ENCODE results near the gene GULP1. TPM values are rescaled to one million over a fixed set of nuclear protein-coding genes. Genes with fewer than 3 reads are reported as not detected.

Gene GULP1
- total RNA-seq, 1 experiment from 2014 or later, result 140 TPM

DNA sequence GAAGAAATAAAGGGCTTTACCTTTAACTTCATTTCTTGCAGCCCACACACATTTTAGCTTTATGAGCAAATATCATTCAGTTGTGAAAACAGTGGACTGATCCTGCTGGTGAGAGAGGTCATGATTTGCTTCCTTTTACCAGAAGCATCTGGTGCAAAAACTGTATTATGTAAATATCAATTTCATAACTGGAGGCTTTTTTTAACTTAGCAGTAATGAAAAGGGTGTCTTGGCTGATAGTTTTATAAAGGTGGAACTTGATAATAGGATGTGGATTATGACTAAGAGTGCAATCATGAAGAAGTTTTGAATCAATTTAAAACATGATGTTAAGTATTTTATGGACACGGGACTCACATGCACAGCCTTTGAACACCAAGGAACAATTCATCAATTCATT is 304.4 kb downstream of the GULP1 start:
- peaks cover 3% of the 10 kb centered on the region; the same call in 1 of the 2 replicates for H3K4me1 ChIP-seq (ENCODE audit: insufficient read depth, low read length)
- no peak overlapping the region for H3K14ac ChIP-seq (ENCODE audit: insufficient read depth, low read length)
- no peaks in the 10 kb centered on the region for H3K79me1 ChIP-seq (ENCODE audit: insufficient read depth, low read depth, low read length, poor library complexity, severe bottlenecking)
- H3K23me2 ChIP-seq (ENCODE audit: insufficient read length, low read depth, low read length, poor library complexity, severe bottlenecking), result no peaks in the 10 kb centered on the region
- H3K9me3 Mint-ChIP-seq, result no peaks in the 10 kb centered on the region
- H3K79me2 ChIP-seq (ENCODE audit: insufficient read depth, low read length), result no peaks in the 10 kb centered on the region
- H3K9me3 ChIP-seq (ENCODE audit: control insufficient read depth, low read depth, low read length), result no peaks in the 10 kb centered on the region
- H3K27ac ChIP-seq (ENCODE audit: insufficient read length, low read depth, low read length), result no peak overlapping the region
- H2AK5ac ChIP-seq (ENCODE audit: insufficient read length, low read length), result no peak overlapping the region
- H3K23ac ChIP-seq (ENCODE audit: insufficient read length, low read depth, low read length), result no peak overlapping the region
- no peak overlapping the region for H3K27ac Mint-ChIP-seq
- TF ChIP-seq, protein P1, sequence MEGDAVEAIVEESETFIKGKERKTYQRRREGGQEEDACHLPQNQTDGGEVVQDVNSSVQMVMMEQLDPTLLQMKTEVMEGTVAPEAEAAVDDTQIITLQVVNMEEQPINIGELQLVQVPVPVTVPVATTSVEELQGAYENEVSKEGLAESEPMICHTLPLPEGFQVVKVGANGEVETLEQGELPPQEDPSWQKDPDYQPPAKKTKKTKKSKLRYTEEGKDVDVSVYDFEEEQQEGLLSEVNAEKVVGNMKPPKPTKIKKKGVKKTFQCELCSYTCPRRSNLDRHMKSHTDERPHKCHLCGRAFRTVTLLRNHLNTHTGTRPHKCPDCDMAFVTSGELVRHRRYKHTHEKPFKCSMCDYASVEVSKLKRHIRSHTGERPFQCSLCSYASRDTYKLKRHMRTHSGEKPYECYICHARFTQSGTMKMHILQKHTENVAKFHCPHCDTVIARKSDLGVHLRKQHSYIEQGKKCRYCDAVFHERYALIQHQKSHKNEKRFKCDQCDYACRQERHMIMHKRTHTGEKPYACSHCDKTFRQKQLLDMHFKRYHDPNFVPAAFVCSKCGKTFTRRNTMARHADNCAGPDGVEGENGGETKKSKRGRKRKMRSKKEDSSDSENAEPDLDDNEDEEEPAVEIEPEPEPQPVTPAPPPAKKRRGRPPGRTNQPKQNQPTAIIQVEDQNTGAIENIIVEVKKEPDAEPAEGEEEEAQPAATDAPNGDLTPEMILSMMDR (conservative IDR thresholded peaks at IDR 0.05), result no peak
- H3K36me3 Mint-ChIP-seq (ENCODE audit: insufficient read depth in 1 of 3, low read depth in 3 of 3), result peaks cover 3 to 10% (median 4%) of the 10 kb centered on the region in 3 experiments; a peak in 3 of 7 replicates
- no peaks in the 10 kb centered on the region for H3K27me3 ChIP-seq (ENCODE audit: insufficient read depth, low read length)
- no peaks in the 10 kb centered on the region for H3K27me3 Mint-ChIP-seq (ENCODE audit: low read depth)
- H2BK12ac ChIP-seq (ENCODE audit: insufficient read length, low read depth, low read length), result no peak overlapping the region
- no peak overlapping the region for H3K4me2 ChIP-seq (ENCODE audit: insufficient read depth, insufficient read length, low read length)
- no peak overlapping the region for H2BK5ac ChIP-seq (ENCODE audit: insufficient read length, low read length)
- no peak overlapping the region for H4K91ac ChIP-seq (ENCODE audit: insufficient read length, low read depth, low read length)
- no peak overlapping the region for H3K4me3 Mint-ChIP-seq
- no peak overlapping the region for H3K4ac ChIP-seq (ENCODE audit: low read depth, low read length)
- H3T11ph ChIP-seq (ENCODE audit: low read length), result no peak overlapping the region
- H3K56ac ChIP-seq (ENCODE audit: insufficient read length, low read depth, low read length), result no peak overlapping the region
- H4K8ac ChIP-seq (replicated peaks; ENCODE audit: insufficient read length, low read depth, low read length), result no peak overlapping the region
- no peak overlapping the region for H3K18ac ChIP-seq (ENCODE audit: insufficient read length, low read depth, low read length)
- no peak overlapping the region for H2BK20ac ChIP-seq (ENCODE audit: low read depth, low read length, poor library complexity, severe bottlenecking)
- no peak overlapping the region for H3K9ac ChIP-seq (ENCODE audit: extremely low read depth, insufficient read length, low read length)
- H2BK15ac ChIP-seq (ENCODE audit: low read depth, low read length), result no peak overlapping the region
- no peak overlapping the region for H2AFZ ChIP-seq (ENCODE audit: low read length)
- WGBS (ENCODE audit: extremely low coverage, insufficient read length, low lambda C conversion rate), result no CpG with 5 or more reads among the region's 1 CpG
- H4K20me1 ChIP-seq (ENCODE audit: control insufficient read depth, insufficient read depth, insufficient read length), result no peaks in the 10 kb centered on the region
- H2BK120ac ChIP-seq (ENCODE audit: low read depth, low read length, poor library complexity, severe bottlenecking), result no peak overlapping the region
- peaks cover 19 to 20% of the 10 kb centered on the region in 2 experiments for H3K4me1 Mint-ChIP-seq
- DNase-seq, result no peak
- no peak overlapping the region for H4K5ac ChIP-seq (ENCODE audit: insufficient read length, low read depth, low read length)
